GM12875 (cell line): ENCODE results near the gene WRNIP1.

Experiments used
- H3K4me3 ChIP-seq: one replicate; pipeline ENCODE4 v1.5.1; 2011; ENCODE audit warnings: low read depth, low read length, control low read depth
- TF ChIP-seq, protein P1 (sequence below): IDR thresholded peaks from 2 replicates; pipeline ENCODE4 v1.5.1; 2011; ENCODE audit warnings: low read depth, mild to moderate bottlenecking, control low read depth, inconsistent platforms, low read length, moderate library complexity, borderline replicate concordance; ENCODE audit not compliant: insufficient read depth

WRNIP1 gene

GRCh38 chr6:2725364-2725988, 39.7 kb upstream of the WRNIP1 start:
- H3K4me3 ChIP-seq: no peak overlapping the region
- TF ChIP-seq, protein P1, sequence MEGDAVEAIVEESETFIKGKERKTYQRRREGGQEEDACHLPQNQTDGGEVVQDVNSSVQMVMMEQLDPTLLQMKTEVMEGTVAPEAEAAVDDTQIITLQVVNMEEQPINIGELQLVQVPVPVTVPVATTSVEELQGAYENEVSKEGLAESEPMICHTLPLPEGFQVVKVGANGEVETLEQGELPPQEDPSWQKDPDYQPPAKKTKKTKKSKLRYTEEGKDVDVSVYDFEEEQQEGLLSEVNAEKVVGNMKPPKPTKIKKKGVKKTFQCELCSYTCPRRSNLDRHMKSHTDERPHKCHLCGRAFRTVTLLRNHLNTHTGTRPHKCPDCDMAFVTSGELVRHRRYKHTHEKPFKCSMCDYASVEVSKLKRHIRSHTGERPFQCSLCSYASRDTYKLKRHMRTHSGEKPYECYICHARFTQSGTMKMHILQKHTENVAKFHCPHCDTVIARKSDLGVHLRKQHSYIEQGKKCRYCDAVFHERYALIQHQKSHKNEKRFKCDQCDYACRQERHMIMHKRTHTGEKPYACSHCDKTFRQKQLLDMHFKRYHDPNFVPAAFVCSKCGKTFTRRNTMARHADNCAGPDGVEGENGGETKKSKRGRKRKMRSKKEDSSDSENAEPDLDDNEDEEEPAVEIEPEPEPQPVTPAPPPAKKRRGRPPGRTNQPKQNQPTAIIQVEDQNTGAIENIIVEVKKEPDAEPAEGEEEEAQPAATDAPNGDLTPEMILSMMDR: no peak

DNA sequence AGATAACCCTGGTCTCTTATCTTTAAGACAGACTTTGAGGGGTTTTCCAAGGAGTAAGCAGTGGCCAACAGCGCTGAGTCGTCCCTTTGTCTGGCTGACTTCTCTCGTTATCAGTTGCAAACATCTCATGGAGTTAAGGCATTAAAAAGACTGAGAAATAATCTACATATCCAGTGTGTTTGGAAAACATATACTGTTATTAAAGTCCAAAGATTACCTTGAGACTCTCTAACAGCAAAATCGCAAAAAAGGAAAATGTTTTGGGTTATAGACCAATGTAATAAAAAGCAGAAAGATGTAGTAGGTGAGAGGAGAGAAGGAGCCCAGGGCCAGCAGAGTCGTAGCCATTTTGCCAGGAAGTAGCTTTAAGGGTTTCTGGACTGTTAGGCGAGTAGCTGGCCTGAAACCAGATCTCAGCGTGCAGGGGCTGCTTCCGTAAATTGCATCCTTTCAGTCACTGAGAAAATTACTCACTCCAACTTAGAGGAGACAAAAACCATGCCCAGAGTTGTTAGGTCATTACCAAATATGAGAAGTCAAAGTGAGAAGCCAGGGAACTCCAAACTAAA, 39.1 kb upstream of the WRNIP1 start:
- H3K4me3 ChIP-seq: no peak overlapping the region
- TF ChIP-seq, protein P1: no peak

DNA sequence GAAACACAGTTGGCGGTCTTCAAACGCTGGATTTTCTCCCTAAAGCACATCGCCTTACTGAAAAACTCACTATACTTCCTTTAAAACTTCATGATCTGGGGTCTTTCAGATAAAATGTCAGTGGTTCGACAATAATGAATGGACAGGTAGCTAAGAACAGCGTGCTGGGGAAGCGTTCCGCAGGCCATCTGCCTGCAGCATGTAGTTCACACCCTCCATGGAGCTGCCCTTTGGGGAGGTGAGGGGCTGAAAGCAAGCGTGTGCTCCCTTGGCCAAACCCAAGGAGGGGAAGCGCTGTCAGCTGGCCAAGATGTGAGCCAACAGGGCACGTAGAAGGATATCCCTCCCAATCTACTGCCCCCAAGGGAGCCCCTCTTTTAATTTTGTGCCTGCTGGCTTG, 35.3 kb upstream of the WRNIP1 start:
- TF ChIP-seq, protein P1: no peak
- no peak overlapping the region for H3K4me3 ChIP-seq

- no peak overlapping the region for H3K4me3 ChIP-seq
- TF ChIP-seq, protein P1: no peak
These were observed 34.7 kb upstream of the WRNIP1 start for GRCh38 chr6:2730353-2731107.

- TF ChIP-seq, protein P1: no peak
- no peak overlapping the region for H3K4me3 ChIP-seq
These were observed 33.8 kb upstream of the WRNIP1 start for GRCh38 chr6:2731281-2731909.

GRCh38 chr6:2732503-2733089, 32.6 kb upstream of the WRNIP1 start:
- H3K4me3 ChIP-seq: no peak overlapping the region
- TF ChIP-seq, protein P1: no peak
